HG02943 (cell line): ENCODE measurements around the gene KRT2.

Experiments
- ATAC-seq: cut with Tn5 transposase; IDR thresholded peaks from one replicate; pipeline ENCODE4 v1.9.1; 2021; ENCODE audit warnings: mild to moderate bottlenecking, low read depth, moderate library complexity; ENCODE audit not compliant: unreplicated experiment

KRT2 gene

DNA sequence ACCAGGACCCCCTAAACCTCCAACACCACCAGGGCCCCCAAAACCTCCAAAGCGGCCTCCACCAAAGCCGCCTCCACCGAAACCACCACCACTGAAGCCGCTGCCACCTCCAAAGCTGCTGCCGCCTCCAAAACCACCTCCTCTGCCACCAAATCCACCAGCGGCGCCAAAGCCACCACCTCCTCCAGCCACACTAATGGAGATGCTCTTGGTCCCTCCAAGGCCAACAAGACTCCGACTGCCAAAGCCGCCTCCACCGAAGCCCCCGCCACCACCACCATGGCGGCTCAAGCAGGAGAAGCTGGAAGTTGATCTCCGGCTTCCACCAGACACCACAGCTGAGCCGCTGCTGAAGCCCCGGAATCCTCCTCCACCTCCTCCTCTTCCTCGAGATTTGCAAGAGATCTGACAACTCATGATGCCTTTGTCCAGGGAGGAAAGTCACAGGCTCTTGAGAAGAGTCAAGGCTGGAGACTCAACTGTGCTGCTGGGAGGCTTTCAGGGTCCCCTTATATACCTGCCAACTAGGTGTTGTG lies at the start of gene KRT2:
Gene KRT2, minus strand, starts transcription at position 486 of the 536 bp plus-strand sequence. Its CDS starts 69 bp downstream, at position 417.
- ATAC-seq: no peak

DNA sequence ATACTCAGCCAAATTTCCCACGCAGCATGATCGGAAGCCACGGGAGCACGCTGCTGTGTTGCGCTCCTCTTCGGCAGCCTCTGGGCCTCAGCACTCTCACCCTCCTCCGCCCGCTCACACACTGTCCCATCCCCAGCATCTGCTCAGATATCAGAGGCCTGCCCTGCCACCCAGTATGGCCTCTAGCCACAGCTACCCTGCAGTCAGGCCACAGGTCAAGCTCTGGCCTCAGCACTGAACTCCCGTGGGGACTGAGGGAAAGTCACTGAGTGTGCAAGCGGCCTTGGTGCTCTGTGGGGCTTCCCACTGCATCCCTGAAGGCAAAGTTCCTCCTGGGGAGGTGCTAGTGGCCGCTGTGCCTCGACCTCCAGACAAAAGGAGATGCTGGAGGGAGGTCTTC lies 49.3 kb upstream of the KRT2 start:
- no peak for ATAC-seq

DNA sequence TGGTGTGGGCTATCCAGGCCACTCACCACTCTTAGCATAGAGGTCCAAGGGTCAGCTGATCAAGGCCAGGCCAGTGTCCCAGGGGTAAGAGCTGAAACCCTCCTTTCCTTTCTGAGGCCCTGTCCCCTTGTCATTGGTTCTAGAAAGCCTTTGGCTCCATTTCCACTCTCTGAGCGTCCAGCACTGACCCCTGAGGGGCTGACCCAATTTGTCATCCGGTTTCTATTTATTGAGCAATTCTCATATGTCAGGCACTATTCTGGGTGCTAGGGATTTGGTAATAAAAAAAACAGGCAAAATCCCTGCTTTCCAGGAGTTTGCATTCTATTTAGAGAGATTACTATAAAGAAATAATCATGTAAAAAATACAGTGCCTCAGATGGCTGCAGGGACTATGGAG lies 47.9 kb upstream of the KRT2 start:
- ATAC-seq: no peak

DNA sequence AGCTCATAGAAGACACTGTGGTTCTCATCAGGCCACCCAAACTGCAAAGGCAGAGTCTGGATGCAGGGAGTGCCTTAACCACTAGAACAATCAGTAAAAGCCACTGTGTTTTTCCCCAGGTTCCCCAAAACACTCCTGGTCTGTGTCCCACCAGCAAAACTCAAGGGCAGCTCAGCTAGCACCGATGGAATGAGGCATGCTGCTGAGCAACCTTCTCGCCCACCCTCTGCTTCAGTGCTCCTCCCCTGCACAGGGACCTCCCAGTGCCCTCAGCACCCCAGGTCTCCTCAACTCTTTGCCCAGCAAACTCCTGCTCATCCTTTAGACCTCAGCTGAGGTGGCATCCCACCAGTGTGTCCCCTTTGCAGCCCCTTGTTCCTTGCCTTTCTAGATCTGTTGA lies 47.4 kb upstream of the KRT2 start:
- ATAC-seq: no peak

DNA sequence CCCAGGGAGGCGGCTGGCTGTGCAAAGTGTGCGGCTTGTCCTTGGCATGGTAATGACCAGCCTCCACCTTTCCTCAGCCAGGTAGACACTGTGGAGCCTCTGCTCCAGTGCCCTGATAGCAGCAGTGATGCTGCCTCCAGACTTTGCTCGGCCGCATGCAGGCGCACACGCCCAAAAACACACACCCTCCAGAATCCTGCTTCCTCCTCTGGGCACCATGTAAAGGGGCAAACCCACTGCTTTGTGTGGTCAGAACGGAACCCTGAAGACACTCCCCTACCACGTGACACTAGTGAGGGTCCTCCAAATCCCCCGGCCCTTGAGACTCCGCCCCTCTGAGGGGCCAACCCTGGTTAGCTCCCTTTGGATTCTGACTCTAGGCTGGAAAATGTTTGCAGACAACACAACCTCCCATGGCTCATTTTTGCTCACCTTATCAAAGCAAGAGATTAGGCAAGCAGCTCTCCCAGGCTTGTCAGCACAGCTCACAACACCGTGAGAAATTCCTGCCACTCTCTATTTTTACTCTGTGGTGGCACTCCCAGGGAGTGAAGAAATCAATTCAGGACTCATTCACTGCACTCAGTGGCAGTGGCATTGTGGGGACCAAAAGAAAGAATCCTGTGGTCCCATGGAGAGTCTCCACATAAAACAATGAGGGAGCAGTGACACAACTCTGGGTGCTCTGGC lies 46.8 kb upstream of the KRT2 start:
- no peak for ATAC-seq

DNA sequence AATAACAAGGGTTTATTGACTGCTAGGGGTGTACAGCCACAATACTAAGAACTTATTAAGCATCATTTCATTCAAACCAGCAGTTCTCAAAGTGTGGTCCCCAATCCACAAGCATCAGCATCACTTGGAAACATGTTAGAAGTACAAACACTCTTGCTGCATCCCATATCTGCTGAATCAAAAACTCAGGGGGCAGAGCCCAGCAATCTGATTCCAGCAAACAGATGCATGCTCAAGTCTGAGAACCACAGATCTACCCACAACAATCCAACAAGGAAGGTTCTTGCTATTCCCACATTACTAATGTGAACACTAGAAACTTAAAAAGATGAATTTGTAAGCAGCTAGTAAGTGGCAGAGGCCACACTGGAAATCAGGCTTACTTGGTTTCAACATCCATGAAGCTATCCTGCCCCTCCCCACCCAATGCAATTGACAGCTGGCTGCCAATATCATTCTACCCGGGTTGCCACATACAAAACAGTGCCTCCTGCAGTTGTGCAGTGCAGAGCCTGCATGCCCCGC lies 45.1 kb upstream of the KRT2 start:
- ATAC-seq: no peak

DNA sequence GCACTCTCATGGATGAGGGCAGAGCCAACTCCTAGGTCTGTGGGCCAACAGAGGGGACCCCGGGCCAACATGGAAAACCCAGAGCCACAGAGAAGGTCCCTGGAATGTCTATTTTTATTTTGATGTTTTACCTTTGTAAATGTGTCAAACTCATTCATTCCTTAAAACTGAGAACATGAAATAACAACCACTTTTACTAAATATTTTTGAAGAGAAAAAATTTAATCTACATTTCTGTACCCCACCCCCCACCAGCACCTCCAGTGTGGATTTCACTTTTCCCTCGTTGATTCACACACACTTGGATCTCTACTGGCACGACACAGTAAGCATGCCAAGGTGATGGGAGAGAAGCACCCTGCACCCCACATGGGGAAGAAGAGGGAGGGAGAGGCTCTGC lies 44.6 kb upstream of the KRT2 start:
- no peak for ATAC-seq

DNA sequence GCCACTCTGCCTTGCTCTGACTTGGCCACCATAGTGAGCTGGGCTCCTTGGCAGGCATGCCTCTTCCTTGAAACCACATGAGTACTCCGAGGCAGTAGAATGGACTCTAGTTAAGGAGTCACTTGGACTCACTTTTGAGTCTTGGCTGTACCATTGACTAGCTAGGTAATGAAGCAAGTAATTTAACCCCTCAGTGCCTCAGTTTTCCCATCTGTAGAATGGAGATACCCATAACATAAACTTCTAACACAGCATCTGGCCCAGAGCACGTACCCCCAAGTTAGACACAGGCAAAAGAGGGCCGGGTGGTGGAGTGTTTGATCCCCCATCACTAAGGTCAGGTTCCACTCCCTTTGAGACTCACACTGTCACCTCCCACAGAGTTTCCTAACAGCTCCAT lies 43.0 kb upstream of the KRT2 start:
- no peak for ATAC-seq

DNA sequence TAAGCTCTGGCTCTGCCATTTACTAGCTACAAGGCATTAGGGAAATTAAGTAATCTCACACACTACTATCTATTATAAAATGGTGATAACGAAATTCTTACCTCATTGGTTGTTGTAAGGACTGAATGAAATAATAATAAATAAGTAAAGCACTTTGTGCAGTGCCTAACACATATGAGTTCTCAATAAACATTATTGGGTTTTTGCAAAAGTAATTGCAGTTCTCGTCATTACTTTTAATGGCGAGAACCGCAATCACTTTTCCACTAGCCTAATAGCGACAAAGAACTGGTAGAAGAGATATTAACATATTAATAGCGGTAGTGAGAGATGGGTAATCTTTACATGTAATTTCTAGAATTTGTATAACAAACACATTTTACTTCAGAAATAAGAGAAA lies 42.1 kb upstream of the KRT2 start:
- no peak for ATAC-seq

DNA sequence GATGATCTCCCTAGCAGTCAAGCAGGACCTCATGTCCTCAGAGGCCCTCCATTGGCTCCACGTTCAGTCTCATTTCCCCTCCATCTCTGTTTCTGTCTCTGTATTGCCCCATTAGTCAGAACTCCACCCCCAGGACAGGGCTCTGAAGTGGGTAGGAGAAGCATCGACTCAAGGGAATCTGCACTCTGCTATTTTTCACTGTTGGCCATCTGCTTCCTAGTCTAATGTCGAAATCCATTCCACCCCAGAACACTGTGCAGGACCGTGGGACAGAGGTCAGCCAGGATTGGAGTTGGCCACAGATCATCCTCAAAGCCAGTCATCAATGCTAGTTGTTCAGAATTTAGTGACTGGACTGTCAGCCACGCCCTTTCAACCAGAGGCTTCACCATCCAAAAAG lies 41.2 kb upstream of the KRT2 start:
- no peak for ATAC-seq

DNA sequence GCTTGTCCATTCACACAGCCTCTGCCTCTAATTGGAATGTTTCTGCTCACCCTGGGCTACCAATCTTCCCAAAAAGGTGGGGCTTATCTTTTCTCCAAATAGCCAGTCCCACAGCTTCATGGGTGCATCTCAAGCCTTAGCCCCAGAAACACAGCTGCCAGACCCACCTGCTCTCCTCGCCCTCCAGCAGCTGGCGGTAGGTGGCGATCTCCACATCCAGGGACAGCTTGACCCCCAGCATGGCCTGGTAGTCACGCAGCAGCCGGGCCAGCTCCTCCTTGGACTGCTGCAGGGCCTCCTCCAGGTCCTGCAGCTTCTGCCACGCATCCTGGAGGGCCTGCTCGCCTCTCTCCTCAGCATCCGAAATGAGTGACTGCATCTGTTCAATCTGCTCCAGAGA lies 40.2 kb upstream of the KRT2 start:
- no peak for ATAC-seq

DNA sequence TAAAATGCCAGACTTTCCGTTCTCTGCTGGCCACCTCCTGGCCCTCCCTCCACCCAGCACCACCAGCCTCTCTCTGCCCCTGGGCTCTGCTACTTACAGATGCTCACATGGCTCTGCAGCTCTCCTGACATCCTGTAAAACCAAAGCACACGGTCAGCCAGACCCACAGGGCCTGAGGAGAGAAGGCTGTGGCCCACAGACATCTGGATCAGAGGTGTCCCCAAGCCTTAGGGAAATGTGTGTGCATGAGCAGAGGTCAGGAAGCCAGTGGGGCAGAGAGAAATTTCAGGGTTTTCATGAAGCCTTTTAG lies 39.8 kb upstream of the KRT2 start:
- no peak for ATAC-seq

DNA sequence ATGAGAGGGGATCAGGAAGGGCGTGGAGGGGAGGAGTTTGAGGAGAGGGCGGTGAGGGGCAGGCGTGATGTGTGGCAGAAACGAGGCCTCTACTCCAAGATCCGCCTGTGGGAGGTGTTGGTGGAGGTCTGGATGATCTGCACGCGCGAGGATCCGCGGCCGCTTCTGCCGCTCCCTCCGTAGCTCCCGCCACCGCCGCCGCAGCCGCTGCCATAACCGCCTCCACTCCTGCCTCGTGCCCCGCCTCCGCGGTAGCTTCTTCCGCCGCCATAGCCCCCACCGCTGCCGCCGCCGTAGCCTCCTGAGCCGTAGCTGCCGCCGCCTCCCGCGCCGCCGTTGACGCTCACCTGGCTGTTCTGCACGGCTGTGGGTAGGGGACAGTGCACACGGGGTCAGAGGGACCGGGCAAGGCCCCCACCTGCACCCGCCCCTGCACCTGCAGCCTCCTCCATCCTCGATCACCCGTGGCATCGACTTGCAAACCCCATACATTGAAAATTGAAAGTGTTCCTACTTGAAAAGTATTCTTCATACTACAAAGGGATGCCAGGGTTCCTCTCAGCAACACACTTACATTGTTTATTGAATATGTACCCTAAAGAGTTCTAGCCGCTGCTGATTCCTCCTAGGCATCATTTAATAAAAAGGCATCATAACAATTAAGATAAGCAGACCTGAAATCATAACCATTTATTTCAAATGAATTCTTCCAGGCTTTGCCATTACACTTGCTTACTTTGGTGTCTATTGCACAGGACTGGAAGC lies 39.2 kb upstream of the KRT2 start:
- no peak for ATAC-seq

DNA sequence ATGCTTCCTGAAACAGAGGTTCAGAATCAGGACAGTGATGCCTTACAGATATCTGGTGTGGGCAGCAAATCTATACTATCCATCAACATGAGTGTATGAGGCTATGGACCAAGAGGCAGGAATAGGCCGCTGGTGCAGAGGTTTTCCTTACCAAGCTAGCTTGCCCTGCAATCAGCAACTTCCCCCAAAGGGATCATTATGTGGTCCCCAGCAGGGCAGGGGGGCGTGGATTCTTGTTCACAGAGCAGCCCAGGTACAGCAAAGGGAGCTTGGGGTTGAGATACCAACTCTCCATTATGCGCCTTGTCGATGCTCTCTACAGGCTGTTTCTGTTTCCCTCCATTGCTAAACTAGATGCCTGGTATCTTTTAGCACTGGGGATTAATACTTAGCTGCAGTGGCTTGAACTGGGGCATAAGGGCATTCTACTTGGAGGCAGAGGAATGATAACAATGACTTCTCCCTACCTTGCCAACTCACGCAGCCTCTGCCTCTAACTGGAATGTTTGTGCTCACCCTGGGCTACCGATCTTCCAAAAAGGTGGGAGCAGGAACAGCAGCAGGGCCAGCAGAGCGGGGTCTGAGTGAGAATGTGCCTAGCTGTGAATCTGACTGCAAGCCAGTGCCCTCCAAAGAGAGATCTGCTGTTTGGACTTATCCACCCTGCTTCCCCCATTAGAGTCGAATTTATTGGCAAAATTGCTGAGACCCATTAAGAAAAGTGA lies 38.5 kb upstream of the KRT2 start:
- no peak for ATAC-seq

DNA sequence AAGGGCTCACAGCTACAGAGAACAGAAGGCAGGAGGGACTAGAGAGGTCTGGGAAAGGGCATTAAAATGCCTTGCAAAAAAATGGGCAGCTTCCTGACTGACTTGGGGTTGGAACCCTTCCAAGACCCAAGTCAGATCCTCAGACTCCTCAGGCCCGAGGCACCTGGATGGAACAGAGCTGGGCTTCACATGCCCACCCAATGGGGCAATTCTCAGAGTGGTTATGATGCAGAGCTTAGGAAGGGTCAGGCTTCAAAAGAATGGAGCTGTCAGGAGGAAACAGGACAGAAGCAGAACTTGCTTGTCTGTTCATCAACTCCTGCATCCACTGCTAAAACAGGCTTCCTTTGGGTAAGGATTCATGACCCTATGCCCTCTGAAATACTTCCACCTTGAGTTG lies 37.9 kb upstream of the KRT2 start:
- ATAC-seq: no peak

DNA sequence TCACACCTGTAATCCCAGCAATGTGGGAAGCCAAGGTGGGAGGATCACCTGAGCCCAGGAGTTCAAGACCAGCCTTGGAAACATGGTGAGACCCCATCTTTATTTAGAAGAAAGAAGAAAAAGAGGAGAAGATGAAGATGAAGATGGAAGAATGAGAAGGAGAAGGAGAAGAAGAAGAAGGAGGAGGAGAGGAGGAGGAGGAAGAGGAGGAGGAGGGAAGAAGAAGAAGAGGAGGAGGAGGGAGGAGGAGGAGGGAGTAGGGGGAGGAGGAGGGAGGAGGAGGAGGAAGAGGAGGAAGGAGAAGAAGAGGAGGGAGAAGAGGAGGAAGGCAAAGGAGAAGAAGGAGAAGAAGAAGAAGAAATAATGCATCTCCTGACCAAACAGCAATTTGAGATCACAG lies 37.2 kb upstream of the KRT2 start:
- ATAC-seq: no peak

DNA sequence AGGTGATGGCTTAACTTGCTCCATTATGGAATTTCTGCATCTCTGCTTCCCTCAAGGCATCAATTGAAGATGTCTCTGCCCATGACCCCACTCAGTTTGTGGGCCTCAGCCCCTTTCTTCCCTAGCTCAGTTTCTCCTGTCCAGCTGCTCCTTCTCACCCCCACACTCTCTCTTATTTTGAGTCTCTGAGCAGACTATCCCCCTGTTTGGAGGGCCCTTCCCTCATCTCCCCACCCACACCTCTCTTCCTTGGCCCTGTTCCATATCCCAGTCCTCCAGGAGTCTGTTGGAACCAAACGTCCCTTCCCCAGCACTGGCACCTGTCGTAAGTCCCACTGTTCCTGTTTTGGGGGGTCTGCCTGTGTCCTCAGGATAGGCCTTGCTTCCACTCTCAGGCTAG lies 36.5 kb upstream of the KRT2 start:
- no peak for ATAC-seq

DNA sequence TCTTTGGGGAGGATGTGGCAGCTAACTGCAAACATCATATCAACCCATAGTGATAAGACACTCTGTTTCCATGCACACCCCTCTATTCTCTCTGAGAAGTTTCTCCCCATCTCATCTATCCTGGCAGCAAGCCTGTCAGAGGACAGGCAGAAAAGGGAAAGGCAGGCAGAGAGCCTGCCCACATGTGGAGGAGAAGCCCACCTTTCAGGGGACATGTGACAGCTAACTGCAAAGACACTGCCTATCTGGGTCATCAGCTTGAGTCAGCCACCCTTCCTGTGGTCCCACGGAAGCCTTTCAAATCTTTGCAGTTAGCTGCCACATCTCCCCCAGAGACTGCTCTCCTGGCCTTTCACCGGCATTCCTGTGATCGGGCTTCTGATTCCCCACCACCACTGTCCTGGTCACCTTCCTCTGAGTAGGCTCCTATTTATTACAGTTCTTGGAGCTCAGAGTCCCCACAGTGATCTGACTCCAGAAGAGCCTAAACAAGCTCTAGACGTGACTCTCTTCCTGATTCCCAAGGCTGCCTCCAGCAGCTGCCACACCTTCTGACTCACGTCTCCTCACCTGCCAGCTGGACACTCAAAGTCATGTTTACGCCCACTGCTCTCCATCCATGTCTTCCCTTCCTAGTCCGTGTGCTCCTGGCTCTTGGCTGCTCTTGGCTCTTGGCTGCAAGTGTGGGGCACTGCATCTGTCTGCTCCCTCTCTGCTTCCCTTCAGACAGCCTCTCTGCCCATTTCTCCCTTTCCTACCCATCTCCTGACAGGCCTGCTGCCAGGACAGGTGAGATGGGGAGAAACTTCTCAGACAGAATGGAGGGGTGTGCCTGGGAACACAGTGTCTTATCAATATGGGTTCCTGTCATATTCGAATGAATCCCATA lies 35.7 kb upstream of the KRT2 start:
- no peak for ATAC-seq

DNA sequence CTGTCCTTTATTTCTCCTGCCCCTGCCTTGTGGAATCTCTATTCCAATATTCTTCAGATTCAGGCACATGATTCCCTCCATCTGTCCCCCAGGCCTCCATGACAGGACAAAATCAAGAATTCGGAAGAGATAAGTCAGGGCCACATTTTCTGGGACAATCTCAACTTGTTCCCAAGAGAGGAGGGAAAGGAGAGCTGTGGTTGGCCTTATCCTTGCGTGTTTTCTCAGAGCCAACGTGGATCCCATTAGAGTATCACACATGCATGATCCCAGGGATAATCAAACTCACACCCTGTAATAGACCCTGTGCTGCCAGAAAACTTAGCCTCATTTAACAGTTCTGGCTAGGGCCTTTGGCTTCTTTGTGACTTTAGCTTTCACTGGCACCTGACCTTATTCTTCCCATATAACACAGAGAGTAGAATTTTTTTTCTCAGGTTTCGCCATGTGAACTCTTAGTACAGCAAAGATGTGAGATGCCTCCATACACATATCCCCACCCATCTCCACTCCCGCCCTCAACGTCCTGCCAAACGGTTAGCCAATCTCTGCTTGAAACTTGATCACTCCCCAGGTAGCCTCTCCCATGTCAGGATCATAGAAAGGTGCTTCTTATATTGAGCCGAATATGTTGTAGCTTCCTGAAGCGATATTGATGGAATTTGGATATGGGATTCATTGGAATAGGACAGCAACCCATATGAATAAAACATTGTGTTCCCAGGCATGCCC lies 34.9 kb upstream of the KRT2 start:
- no peak for ATAC-seq

DNA sequence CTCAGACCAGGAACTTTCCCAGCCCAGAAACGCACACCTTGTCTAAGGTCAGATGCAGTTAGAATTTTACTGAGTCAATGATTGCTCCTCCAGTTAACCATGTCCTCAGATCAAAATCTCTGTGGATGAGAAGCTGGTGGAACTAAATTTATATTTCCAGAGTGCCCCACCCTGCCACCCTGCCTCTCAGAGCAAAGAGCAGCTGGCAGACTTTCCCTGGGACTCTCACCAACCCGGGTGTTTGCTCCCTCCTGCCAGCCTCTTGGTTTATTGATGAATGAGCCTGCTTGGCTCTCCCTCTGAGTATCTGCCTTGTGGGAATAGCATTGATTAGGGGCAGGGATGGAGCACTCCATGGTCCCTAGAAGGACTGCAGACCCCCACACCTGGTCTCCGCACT lies 34.1 kb upstream of the KRT2 start:
- ATAC-seq: no peak
